Activated CD8-positive, alpha-beta memory T cell treated with anti-CD3 and anti-CD28 coated beads, Interleukin-2, amount 10 ng/mL, durations not matched to agents 7 days and 5 days (primary cell): ENCODE data around the gene VWA3B. TPM values are rescaled to one million over a fixed set of nuclear protein-coding genes. Genes with fewer than 3 reads are reported as not detected.
"Not testable (repeated sequence)": the region's sequence is repeated elsewhere in the genome, so short reads cannot be mapped to it uniquely, and the experiment has no call there.

Source experiments
- ATAC-seq: fragments of 150-1000 bp; cut with Tn5 transposase; one replicate; pipeline ENCODE4 v1.10.0; 2021; ENCODE audit warnings: moderate library complexity
- CTCF ChIA-PET: fragments of 350-600 bp; sonication (Branson Sonifier 250); formaldehyde crosslinking; loops from one replicate; lab custom pipeline; 2021; ENCODE audit warnings: antibody characterized with exemption; lab: Charles Lee
- DNase-seq: peaks from one replicate; pipeline ENCODE4 v3.0.0-alpha.2; 2020
- H3K27ac Mint-ChIP-seq: one replicate; pipeline ENCODE4 v1.8.0; 2021; ENCODE audit warnings: mild to moderate bottlenecking, mixed read lengths
- H3K27me3 Mint-ChIP-seq: one replicate; pipeline ENCODE4 v1.8.0; 2021; ENCODE audit warnings: mixed read lengths
- H3K36me3 Mint-ChIP-seq: one replicate; pipeline ENCODE4 v1.8.0; 2021; ENCODE audit warnings: mild to moderate bottlenecking, mixed read lengths
- H3K4me1 Mint-ChIP-seq: one replicate; pipeline ENCODE4 v1.8.0; 2021; ENCODE audit warnings: mixed read lengths
- H3K4me3 Mint-ChIP-seq: one replicate; pipeline ENCODE4 v1.8.0; 2021; ENCODE audit warnings: mild to moderate bottlenecking, moderate library complexity, mixed read lengths
- H3K9me3 Mint-ChIP-seq: one replicate; pipeline ENCODE4 v1.8.0; 2022; ENCODE audit warnings: low read depth, mixed read lengths
- total RNA-seq, 2 experiments: library from RNA; stranded (reverse); gene quantifications; one replicate each; pipeline ENCODE4 v1.2.3, GENCODE V29; 2021

Gene VWA3B
- total RNA-seq, 2 experiments from 2014 or later, result not detected

DNA sequence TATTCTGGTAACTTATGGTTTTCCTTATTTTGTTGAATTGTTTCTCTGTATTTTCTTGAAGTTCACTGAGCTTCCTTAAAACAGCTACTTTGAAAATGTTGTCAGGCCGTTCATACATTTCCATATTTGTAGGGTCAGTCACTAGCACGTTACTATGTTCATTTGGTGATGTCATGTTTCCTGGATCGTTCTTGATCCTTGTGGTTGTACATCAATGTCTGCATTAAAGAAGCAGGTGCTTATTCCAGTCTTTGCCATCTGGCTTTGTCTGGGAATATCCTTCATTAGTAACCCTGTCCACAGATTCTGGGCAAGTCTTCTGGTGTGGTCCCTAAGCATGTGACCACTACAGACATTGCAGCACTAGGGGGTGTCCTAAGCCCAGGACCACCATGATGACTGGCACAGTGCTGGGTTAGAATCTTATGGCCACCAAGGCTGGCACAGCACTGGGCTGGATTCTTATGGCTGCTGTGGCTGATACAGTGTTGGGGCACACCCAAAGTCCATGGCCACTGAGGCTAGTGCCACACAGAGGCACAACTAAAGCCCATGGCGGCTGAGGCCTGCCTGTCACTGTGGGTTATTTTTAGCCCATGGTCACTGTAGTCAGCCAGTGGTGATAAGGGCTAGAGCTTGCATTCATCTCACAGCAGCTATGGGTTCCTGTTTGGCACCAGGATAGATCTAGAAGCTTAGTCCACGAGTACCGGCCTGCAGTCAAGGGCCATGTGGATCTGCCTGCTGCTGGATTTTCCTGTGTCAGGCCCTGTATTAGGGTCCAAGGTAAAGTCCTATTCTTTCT lies 13.2 kb downstream of the VWA3B start:
- CTCF ChIA-PET, result no interaction called here

DNA sequence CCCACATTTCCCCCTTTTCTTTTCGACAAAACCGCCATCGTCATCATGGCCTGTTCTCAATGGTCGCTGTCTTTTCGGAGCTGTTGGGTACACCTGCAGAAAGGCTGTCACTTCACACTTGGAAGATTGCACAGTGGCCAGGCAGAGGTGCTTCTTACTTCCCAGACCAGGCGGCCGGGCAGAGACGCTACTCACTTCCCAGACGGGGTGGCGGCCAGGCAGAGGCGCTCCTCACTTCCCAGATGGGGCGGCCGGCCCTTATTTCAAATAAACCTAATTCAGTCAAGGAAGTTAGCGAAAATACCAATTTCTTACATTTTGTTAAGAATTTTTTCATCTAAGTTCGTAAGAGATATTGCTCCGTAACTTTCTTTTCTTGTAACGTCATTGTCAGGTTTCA lies 15.3 kb downstream of the VWA3B start:
- Mint-ChIP-seq H3K9me3 (peaks cover 22% of the 10 kb centered on the region), H3K27me3 (peaks cover 26% of the 10 kb centered on the region)
- ATAC-seq, DNase-seq, H3K36me3 Mint-ChIP-seq, CTCF ChIA-PET, H3K4me3 Mint-ChIP-seq, H3K27ac Mint-ChIP-seq, H3K4me1 Mint-ChIP-seq: not testable (repeated sequence)

More for the DNA sequence above, 13.2 kb downstream of the VWA3B start:
- peaks cover 31% of the 10 kb centered on the region for H3K27me3 Mint-ChIP-seq
- ATAC-seq (no peak), DNase-seq (no peak)
- no peak overlapping the region for H3K4me3 Mint-ChIP-seq
- H3K9me3 Mint-ChIP-seq, result peaks cover 21% of the 10 kb centered on the region
- H3K4me1 Mint-ChIP-seq, result no peaks in the 10 kb centered on the region
- peaks cover 7% of the 10 kb centered on the region for H3K36me3 Mint-ChIP-seq
- no peak overlapping the region for H3K27ac Mint-ChIP-seq

DNA sequence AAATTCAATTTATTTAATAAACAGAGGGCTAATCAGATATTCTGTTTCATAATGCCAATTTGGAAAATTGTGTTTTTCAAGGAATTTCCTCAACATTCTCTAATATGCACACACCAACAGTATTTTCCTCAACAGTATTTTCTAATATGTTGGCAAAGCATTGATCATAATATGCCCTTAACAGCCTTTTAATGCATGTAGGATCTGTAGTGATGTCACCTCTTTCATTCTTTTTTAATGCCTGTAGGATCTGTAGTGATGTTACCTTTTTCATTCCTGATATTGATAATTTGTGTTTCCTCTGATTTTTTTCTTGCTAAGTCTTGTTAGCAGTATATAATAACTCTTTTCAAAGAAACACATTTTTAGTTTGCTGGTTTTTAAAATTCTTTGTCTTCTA lies 15.9 kb downstream of the VWA3B start:
- ATAC-seq, result no peak
- H3K9me3 Mint-ChIP-seq, result peaks cover 22% of the 10 kb centered on the region
- H3K4me1 Mint-ChIP-seq, result no peaks in the 10 kb centered on the region
- CTCF ChIA-PET, result no interaction called here
- H3K27ac Mint-ChIP-seq, result no peak overlapping the region
- peaks cover 27% of the 10 kb centered on the region for H3K27me3 Mint-ChIP-seq
- H3K4me3 Mint-ChIP-seq, result no peak overlapping the region
- DNase-seq, result no peak
- peaks cover 4% of the 10 kb centered on the region for H3K36me3 Mint-ChIP-seq

DNA sequence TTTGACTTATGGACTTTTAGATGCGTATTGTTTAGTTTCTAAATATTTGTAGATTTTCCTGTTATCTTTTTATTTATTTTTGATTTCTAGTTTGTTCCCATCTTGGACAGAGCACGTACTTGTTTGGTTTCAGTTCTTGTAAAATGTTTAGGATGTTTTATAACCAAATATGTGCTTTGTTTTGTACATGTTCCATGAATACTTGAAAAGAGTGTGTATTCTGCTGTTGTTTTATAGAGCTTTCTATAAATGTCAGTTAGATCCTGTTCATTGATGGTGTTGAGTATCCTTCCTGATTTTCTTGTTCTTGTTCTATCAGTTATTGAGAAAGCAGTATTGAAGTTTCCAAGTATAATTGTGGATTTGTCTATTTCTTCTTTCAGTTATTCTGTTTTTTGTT lies 21.1 kb downstream of the VWA3B start:
- Mint-ChIP-seq H3K4me3 (no peak overlapping the region), H3K36me3 (peaks cover 2% of the 10 kb centered on the region), H3K27me3 (peaks cover 46% of the 10 kb centered on the region), H3K27ac (no peak overlapping the region), H3K9me3 (peaks cover 15% of the 10 kb centered on the region), H3K4me1 (no peaks in the 10 kb centered on the region)
- ATAC-seq (no peak), DNase-seq (no peak)
- CTCF ChIA-PET, result no interaction called here

DNA sequence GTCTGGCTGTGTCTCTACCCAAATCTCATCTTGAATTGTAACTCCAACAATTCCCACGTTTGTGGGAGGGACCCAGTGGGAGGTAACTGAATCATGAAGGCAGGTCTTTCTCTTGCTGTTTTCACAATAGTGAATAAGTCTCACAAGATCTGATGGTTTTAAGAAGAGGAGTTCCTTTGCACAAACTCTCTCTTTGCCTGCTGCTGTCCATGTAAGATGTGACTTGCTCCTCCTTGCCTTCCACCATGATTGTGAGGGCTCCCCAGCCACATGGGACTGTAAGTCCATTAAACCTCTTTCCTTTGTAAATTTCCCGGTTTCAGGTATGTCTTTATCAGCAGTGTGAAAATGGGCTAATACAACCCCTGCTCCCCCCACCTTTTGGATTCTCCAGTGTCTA lies 23.8 kb downstream of the VWA3B start:
- Mint-ChIP-seq H3K36me3 (peaks cover 2% of the 10 kb centered on the region), H3K9me3 (peaks cover 5% of the 10 kb centered on the region), H3K4me1 (no peaks in the 10 kb centered on the region), H3K4me3 (no peak overlapping the region), H3K27ac (no peak overlapping the region), H3K27me3 (peaks cover 55% of the 10 kb centered on the region)
- CTCF ChIA-PET, result no interaction called here
- ATAC-seq, result no peak
- no peak for DNase-seq

DNA sequence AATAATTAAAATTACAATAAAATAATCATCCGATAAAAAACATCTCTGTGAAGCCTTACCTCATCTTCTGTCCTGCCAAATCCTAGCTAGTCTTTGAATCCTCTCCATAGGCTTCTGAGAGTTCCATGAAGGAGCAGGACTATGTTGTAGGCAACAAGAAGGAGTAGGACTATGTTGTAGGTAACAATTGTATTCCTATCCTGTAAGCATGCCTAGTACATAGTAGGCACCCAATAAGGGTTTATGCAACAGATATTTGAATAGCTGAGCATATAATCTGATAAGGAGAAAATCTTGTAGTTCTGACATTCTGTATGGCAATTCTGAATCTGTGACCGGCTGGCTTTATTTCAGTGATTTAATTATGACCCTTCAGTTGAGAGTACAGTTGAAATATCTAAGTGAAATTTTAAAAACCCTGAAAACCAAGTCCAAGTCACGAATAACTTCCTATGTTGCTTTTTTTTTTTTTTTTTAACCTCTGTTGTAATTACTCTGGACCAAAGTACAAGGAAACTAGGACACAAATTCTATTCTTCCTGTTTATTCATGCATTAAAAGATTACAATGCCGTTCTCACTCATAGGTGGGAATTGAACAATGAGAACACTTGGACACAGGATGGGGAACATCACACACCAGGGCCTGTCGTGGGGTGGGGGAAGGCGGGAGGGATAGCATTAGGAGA lies 27.8 kb downstream of the VWA3B start:
- Mint-ChIP-seq H3K4me3 (no peak overlapping the region), H3K27me3 (peaks cover 56% of the 10 kb centered on the region), H3K4me1 (no peaks in the 10 kb centered on the region), H3K9me3 (peaks cover 2% of the 10 kb centered on the region), H3K36me3 (peaks cover 2% of the 10 kb centered on the region), H3K27ac (no peak overlapping the region)
- DNase-seq, result no peak
- ATAC-seq, result no peak
- CTCF ChIA-PET, result no interaction called here

DNA sequence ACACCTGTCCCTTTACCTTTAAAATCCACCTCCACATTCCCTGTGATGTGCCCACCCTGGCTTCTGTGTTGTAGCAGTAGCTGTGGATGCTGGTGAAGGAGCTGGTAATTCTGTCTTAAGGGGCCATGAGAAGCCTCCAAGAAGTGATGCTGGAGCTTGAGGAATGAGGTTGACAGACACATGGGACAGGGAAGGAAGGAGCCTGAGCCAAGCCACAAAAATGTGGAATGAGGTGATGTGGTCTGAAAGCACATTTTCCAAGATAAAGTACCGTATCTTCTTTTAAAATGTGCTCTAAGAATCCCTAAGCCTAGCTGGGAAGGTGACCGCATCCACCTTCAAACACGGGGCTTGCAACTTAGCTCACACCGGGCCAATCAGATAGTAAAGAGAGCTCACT lies 31.2 kb downstream of the VWA3B start:
- H3K36me3 Mint-ChIP-seq, result no peaks in the 10 kb centered on the region
- ATAC-seq, result no peak

DNA sequence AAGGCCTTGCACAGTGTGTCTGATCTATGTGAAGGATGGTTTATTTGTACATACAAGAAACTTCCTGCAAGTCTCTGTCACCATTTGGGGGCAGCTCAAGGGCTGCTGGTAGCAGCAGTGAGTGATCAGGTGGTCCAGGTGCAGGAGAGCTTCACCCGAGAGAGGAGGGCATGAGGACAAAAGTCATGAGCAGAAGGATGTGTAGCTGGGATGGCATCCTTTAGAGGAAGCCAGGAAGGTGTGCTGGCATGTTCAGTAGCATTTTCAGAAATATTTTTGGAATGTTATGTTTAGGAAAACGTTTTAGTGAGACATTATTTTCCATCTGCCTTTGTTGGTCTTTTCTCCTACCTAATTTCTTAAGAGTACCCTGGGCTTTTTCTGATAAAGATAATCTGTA lies 31.9 kb downstream of the VWA3B start:
- Mint-ChIP-seq H3K36me3 (no peaks in the 10 kb centered on the region), H3K27ac (no peak overlapping the region), H3K27me3 (peaks cover 41% of the 10 kb centered on the region), H3K9me3 (no peaks in the 10 kb centered on the region), H3K4me3 (no peak overlapping the region), H3K4me1 (peaks cover 7% of the 10 kb centered on the region)
- DNase-seq (no peak), ATAC-seq (no peak)
- CTCF ChIA-PET, result no interaction called here

More for the DNA sequence above, 31.2 kb downstream of the VWA3B start:
- CTCF ChIA-PET, result no interaction called here
- Mint-ChIP-seq H3K4me3 (no peak overlapping the region), H3K4me1 (peaks cover 2% of the 10 kb centered on the region), H3K27me3 (peaks cover 45% of the 10 kb centered on the region), H3K27ac (no peak overlapping the region), H3K9me3 (no peaks in the 10 kb centered on the region)
- no peak for DNase-seq

DNA sequence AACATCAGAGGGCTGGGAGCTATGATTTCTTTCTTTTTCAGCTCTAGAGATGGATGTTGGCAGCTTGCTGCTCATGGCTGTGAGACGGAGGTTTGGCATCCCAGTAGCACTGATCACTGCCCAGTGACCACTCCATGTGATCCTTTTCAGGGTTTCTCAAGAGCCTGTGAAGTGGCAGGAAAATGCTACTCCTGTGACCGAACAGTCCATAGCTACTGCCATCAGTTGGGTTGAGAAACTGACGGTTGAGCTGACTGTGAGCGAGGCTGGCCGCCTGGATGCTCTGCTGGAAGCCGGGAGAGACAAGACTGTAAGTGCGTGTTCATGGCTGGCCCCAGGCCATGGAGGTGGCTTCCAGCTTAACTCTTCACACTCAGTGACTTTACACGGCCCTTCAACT lies 34.2 kb downstream of the VWA3B start:
- Mint-ChIP-seq H3K4me3 (no peak overlapping the region), H3K27ac (no peak overlapping the region), H3K36me3 (no peaks in the 10 kb centered on the region), H3K9me3 (no peaks in the 10 kb centered on the region), H3K27me3 (peaks cover 46% of the 10 kb centered on the region), H3K4me1 (peaks cover 7% of the 10 kb centered on the region)
- no peak for DNase-seq
- ATAC-seq, result no peak
- CTCF ChIA-PET, result no interaction called here

DNA sequence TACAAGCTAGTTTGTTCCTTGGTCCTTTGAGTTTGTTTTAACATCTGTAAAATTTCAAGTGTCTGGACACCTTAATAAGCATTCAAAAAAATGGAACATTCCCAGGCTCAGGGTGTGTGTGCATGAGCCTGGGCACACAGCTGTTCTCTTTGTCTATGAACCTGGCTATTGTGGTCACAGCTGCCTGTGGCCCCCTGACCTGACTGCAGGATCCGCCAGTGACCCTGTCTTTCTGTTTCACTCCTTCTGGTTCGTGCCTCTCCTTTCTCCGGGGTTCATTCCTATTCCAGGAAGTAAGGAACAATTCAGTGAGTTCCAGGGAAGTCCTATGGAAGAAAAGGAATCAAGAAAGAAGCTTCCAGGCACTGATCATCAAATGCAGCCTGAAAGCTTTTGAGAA lies 35.6 kb downstream of the VWA3B start:
- Mint-ChIP-seq H3K4me3 (no peak overlapping the region), H3K27ac (no peak overlapping the region), H3K36me3 (no peaks in the 10 kb centered on the region), H3K9me3 (no peaks in the 10 kb centered on the region), H3K27me3 (peaks cover 42% of the 10 kb centered on the region), H3K4me1 (peaks cover 7% of the 10 kb centered on the region)
- DNase-seq, result no peak
- CTCF ChIA-PET, result no interaction called here
- ATAC-seq, result no peak

DNA sequence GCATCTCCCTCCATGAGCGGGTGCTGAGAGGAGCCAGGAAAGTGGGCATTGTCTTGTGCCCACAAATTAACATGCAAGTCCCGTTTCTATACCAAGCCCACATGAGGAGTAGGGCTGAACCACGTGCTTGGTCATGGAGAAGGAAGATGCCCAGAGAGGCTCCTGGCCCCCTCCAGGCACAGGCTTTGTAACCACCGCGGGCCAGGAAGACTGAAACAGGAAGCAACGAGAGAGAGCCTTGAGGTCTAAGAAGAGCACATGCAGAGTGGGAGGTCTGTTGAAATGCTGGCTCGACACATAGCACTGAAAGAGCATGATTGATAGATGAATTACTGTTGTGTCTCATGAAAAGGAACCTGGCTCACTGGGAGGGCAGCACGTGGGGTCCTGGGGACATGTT lies 36.3 kb downstream of the VWA3B start:
- Mint-ChIP-seq H3K4me1 (peaks cover 7% of the 10 kb centered on the region), H3K9me3 (no peaks in the 10 kb centered on the region), H3K36me3 (no peaks in the 10 kb centered on the region), H3K27me3 (peaks cover 40% of the 10 kb centered on the region), H3K27ac (no peak overlapping the region), H3K4me3 (no peak overlapping the region)
- DNase-seq, result no peak
- ATAC-seq, result no peak
- CTCF ChIA-PET, result no interaction called here

DNA sequence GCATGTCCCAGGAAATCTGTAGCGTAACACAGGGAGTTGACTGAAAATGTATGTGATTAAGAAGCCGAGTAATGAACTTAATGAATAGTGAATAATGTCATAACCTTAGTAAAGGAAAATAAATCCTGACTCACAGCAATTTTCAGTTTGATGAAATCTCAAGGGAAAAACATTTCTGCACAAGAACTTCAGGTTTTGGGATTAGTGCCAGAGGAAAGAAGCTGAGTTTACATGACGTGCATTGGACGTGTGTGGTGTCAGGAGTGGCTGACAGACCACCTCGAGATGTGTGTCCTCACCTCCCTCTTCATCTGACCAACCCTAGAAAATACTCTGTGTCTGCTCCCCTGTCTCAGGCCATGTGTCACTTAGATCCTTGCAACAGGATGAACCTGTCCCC lies 39.1 kb downstream of the VWA3B start:
- Mint-ChIP-seq H3K4me3 (no peak overlapping the region), H3K27ac (no peak overlapping the region), H3K4me1 (peaks cover 7% of the 10 kb centered on the region), H3K36me3 (no peaks in the 10 kb centered on the region), H3K9me3 (no peaks in the 10 kb centered on the region), H3K27me3 (peaks cover 38% of the 10 kb centered on the region)
- DNase-seq, result no peak
- CTCF ChIA-PET, result no interaction called here
- ATAC-seq, result no peak

DNA sequence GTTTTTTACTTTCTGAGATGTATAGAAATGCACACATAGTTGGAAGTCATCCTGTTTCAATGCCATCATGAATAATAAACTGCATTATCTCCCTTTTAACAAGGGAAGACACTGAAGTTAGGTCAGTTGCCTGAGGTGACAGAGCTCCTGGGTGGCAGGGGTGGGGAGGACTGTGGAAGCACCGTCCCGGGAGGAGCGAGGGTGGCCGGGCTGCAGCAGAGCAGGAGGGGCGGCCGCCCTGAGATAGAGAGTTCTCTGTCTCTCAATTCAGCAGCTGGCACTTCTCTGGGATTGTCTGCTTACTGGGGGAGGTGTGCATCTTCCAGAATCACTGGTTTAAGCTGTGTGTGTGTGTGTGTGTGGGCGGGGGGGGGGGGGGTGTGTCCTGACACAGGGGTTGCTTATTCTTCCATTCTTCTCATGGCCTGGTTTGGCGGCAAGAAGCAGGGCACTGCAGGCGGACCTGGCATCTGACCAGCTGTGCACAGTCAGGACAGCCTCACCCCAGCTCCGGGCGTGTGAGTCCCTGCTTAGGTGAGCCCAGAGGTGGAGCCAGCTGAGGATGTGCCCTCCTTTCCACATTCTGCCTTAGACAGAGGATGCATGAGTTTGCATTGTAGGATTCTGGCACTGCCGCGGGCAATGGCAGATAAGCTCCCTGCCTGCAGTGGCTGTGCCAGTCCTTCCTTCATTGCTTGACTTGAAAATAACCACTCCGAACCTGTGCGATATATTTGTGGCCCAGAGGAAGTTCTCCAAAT lies 40.4 kb downstream of the VWA3B start:
- CTCF ChIA-PET, result no interaction called here
- DNase-seq (peak; percentile 25), ATAC-seq (no peak)
- H3K27me3 Mint-ChIP-seq, result peaks cover 36% of the 10 kb centered on the region
- no peak overlapping the region for H3K4me3 Mint-ChIP-seq
- no peaks in the 10 kb centered on the region for H3K9me3 Mint-ChIP-seq
- no peak overlapping the region for H3K27ac Mint-ChIP-seq
- peaks cover 7% of the 10 kb centered on the region for H3K4me1 Mint-ChIP-seq
- no peaks in the 10 kb centered on the region for H3K36me3 Mint-ChIP-seq
